Heart left ventricle (tissue), 13 donors: ENCODE data around the gene LAMC3.

Experiments used
- CTCF ChIP-seq, 12 donors: fragments of 200-600 bp; sonication (generic) in 4 of 12; IDR thresholded peaks; one replicate each; pipeline versions ENCODE4 v1.5.0 to v1.8.0; 2018 to 2022; ENCODE audit warnings: antibody characterized with exemption in 12 of 12, mild to moderate bottlenecking in 5 of 12
- POLR2A ChIP-seq, 2 donors: fragments of 450-650 bp; IDR thresholded peaks; one replicate each; pipeline ENCODE4 v1.6.1; 2017; ENCODE audit warnings: antibody characterized with exemption in 2 of 2, mild to moderate bottlenecking in 2 of 2, moderate library complexity in 2 of 2
- donor health status: ischemic (EF 13 %, LVEDD 7.1; RV severe dilation, severe dysfunction).
- donor health status: DM: no; HTN: yes; CAD: no.
- donor health status: DM: no; HTN: no; CAD: no.
- donor health status: ischemic (EF 25% LVEDD 6.9; RV normal size, moderate dysfunction).
- donor health status: ischemic (EF 25% LVEDD 5.7; RV mildly dilated, moderate dysfunction).
- donor health status: ischemic (EF 35%, LVEDD 5.7; RV mildly dilated, moderate dysfunction).
- donor health status: nonischemic (EF 11% LVEDD 7.7; RV severe dilation, severe dysfunction).
- donor health status: DM: yes; HTN: yes; CAD: no.
- donor health status: PGD.
- donor health status: ischemic (EF 29% LVEDD 5.4; RV normal size, mild dysfunction).
- donor health status: nonischemic (EF 23%, LVEDD 6.1; RV moderate dilation, normal function).

GRCh38 chr9:130997395-130997684 lies 11.6 kb upstream of the LAMC3 start:
- no peak for TF ChIP-seq CTCF (IDR thresholded peaks at IDR 0.05)
- TF ChIP-seq POLR2A (IDR thresholded peaks at IDR 0.05) = no peak
